ENCODE data around the gene EREG.

The EREG gene

DNA sequence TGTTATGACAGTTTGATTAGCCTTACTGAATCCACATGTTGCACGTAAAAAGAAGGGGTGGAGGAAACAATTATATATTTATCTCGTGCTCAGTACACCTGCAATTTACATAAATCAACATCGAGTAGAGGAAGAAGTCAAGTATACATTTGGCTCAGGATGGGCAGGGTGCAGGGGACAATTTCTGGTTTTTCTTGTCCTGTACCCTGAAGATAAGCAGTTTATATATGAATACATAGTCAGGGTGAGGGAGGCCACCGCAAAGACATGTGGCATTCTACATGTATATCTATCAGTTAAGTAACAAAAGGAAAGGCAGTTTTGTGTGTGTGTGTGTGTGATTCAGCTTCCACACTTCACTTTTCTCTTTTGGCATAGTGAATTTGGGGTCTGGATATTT, 11.1 kb upstream of the EREG start:
- no peak for DNase-seq

DNA sequence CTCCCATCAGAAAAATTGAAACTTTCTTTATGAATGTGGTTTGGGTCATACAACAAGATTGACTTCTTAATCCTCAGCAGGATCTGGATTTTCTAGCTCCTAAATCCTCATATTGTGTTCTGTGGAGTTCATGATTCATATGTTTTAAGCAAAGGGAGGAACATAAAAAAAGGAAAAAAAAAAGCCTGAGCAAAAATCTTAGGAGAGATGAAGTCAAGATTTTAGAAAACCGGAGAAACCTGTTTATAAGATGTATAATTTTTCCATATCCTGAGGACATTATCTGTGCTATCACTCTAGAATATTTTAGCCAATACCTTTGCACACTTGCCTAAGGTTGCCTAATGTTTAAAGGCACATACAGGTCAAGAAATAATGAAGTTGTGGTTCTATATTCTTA, 7.0 kb upstream of the EREG start:
- DNase-seq = no peak

DNA sequence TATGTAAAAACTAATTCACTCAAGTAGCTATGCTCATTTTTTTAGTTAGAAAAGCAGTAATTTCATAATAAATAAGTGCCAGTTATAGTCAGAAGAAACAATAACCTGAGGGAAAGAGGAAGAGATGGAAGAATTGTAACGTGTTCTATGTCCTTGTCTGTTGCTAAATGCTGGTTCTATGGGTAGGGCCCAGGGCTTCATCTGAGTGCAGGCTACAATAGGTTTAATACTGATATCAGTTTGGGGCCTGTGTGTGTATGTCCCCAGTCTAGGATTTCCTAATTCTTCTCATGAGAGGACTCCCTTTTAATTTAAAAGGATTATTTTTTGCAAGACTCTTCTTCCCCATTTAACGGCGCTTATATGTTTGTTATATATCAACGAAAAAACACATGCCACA, 3.3 kb upstream of the EREG start:
- DNase-seq = no peak

DNA sequence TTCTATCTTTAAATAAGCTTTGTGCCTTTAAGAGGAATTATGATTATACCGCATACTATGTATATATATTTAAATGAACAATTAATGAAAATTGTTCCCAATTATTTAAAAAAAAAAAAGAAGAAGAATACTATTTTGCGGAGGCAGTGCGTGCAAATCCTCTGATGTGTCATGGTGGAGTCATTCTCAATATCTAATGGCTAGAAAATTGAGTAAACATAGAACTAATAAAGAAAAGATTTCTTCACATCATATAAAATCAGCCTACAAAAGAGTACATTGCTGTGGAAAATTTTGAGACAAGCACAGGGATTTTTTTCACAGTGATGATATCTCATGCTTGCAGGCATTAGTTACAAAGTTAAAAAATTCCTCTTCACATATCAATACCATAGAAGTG, 2.6 kb upstream of the EREG start:
- DNase-seq = no peak

DNA sequence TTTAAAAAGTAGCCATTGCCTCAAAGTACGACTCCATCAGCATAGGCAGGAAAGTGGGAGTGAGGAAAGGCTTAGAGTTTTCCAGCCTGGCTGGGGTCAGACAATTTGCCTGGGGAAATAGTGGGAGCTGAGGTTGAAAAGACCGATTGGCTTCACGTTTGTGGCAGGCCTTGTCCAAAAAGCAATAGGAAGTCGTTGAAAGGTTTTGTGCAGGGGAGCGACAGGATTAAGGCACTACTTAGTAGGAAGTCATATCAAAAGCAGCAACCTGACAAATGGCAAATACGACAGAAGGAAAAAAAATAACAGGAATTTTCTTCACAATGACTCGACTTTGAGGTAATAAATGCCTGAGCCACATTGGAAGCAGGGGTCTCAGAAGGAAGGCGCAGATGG, 691 bp upstream of the EREG start:
- no peak for DNase-seq

DNA sequence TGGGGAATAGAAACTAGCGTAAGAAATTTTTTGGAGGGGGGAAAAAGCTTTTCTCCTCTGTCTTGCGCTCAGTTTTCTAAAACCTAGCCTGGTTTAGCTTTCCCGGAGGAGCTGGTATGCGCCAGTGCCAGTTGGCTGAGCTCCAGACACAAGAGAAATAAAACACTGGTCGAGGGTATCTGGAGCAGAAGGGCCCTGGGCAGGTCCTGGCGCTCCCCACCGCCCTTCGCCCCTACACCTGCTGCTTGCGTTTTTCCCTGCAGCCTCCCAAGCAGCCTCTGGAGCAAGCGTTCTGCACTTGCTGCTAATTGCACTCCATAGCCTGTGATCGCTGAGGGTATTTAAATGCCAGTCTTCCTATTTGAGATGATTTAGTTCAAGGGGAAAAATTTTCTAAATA, 816 bp downstream of the EREG start:
- DNase-seq = peak; percentile 12

DNA sequence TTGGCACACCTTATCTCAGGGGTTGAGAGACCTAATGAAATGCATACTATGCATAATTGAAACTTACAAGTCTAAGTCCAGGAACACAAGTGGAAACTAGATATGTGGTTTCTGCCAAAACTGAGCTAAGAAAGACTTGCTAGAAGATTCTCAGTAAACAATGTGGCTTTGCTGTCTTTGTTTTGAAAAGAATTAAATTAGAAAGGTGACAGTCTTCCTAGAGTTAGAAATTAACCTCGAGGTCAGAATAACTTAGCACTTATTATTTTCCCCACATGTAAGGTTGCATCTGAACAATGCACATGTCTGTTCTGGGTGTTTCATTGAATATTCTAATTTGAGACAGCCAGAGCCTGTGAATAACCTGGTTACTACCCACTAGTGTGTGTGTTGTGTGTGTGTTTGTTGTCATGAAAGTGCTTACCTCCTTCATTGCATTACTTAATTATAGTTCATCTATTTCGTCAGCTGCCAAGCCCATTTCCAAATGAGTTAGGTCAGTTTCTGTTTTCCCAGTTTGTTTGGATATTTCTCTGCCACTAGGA, 1.5 kb downstream of the EREG start:
- DNase-seq = peak; percentile 81

DNA sequence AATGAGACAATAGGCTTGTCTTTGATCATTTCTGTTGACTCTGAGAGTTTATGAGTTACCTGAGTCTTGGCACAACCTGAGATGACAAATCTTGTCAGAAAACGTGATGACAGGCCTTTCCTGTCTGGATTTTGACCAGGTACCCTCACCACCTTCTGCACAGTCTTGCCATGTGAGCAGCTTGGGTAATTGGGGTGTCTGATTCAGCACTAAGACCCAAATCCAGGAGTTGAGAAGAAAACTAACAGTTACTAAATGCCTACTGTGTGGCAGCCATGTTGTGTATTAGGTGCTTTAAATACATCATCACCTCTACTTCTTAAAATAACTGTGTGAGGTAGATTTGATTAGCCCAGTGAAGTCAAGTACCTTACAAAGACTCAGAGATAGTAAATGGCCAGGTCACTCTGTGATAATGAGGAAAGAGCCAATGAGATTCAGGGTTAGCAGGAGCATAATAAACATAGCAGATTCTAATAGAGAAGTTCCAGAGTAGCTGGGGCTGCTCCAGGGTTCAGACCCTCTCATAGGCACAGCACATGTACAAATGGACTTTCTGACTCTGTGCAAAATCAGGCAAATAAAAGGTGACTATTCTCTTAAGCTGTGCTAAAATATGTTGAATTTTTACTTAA, 2.8 kb downstream of the EREG start:
- no peak for DNase-seq

DNA sequence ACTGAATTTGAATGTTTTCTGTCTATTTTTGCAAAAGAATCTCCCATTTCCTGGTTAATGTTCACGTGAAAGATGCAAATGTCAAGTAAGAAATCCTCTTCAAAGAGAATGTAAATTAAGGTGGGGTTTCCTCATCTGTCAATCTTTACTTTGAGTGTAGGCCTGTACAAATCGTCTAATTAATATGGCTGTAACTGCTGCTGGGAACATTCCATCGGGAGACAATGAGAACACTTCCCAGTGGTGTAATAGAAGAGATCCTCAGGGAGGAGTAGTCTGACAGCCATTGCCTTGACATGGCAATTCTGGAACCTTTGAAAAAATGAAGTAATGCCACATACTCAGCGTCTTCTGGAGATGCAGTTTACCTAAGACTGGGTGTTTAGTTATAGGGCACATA, 3.7 kb downstream of the EREG start:
- no peak for DNase-seq

DNA sequence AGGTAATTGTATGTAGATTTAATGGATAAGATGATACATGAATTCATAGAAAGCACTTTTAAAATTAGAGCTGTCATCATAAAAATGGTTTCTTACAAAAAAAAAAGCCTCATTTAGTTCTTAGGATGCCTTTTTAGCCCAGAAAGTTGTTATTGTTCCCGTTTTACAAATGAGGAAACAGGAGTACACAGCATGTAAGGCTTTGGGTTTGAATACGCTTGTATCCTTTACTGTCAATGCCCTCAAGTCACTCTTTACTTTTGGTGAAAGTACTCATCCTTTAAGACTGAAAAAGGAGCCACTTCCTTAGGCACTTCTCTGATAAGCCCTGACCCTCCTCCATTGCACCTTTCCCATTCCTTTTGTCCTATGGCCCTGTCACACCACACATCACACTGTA, 4.9 kb downstream of the EREG start:
- peak; percentile 42 for DNase-seq

DNA sequence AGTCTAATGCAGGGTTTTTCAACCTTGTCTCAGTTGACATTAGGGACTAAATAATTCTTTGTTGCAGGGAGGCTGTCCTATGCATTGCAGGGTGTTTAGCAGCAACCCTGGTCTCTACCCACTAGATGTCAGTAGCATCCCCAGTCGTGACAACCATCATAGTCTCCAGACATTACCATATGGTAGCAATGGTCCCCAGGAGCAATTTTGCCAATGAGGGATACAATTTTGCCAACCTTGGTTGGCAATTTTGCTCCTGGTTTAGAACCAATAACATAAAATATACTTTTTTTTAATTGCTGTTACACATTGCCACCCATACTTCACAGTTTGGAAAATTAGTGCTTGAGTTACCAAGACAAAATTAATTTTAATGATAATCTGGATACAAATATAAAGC, 6.0 kb downstream of the EREG start:
- DNase-seq = peak; percentile 60

DNA sequence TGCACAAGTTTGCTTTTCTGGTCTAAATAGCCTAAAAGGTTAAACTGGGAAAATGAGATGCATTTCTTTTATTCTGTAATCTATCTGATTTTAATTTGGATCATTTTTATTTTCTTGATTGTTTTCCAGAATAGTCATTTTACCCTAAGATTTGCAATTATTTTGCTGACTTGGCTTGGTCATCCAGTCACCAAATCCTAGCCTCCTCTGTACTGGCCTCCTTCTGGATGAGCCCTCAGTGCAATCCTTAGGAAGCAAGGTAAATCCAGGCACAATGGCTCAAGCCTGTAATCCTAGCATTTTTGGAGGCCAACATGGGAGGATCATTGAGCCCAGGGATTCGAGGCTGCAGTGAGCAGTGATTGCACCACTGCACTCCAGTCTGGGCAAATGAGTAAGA, 9.2 kb downstream of the EREG start:
- DNase-seq = no peak

DNA sequence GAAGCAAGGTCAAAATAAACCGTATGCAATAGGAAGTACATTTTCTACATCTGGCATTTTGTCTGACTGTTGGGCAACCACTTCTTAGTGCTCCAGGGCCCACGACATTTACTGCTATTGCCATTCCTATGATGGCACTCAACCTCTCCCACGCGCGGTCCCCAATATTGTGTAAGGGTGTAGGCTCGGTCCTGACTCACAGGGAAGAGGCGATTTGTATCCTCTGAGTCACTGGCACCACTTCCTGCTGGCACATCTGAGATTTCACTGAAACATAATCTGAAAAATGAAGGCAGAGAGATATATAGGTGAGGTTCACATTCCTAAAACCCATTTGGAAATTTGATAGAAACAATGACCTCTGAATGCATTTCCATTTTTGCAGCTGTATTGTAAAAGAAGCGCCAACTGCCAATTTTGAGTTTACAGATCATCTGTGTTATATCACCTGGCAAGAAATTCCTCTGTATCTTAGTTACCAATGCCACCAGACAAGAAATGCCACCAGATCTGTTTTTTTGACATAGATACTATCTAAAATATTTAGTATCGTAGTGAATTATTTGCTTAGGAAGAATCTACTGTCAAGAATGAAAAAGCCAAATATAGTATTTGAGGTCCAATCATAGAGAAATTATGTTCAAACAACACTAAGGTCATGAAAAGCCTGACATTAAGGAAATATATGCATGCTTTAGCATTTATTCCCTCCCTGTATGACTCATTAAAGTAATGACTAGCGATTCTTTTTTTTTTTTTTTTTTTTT, 9.8 kb downstream of the EREG start:
- peak; percentile 99 for DNase-seq

DNA sequence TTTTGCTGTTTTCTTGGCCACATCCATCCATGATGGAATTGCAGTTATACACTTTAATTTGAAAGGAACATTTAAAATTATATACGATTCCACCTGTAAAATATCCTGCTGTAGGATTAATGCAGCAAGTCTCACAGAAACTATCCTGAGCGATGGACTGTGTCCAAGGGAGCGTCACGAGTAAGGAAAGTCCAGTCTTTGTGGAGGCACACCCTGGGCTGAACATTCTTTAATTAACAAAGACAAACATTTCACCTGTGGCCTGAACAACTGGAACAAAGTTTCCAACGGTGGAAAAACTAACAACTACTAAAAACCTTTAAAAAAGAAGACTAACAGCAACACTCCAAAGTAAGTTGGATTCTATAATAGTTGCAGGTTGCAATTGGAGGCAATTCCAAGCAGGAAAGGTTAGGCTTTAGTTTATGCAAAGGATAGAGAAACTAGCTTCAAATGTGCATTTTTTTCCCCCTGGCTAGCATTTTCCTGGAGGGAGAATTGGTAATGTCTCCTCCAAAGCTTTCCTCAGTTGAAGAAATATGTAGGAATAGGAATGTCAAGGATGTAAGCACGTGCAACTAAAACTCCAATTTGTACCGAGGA, 11.0 kb downstream of the EREG start:
- no peak for DNase-seq

DNA sequence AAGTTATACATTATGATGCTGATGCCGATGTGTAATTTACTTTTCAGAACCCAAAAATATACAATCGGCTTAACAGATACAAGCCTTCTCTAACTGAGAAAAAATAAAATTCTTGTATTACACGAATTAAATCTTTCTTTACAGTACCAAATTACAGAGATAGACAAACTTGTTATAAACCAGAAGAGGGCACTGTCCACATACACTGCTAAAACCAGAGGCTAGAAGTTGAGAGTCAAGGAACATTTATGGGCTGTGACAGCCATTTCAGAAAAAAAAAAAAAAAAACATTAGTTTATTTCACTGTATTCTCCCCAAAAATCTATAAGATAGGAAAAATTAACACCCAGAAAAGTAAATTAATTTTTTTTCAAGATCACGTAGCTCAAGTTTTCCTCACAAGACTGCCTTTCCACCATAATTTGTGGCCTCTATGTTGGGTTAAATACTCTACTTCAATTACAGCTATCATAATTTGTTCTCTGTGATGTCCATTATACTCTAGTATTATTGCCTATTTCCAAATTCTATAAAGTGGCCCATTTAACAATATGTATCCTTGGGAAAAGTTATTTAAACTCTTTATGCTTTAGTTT, 12.0 kb downstream of the EREG start:
- DNase-seq = peak; percentile 65

DNA sequence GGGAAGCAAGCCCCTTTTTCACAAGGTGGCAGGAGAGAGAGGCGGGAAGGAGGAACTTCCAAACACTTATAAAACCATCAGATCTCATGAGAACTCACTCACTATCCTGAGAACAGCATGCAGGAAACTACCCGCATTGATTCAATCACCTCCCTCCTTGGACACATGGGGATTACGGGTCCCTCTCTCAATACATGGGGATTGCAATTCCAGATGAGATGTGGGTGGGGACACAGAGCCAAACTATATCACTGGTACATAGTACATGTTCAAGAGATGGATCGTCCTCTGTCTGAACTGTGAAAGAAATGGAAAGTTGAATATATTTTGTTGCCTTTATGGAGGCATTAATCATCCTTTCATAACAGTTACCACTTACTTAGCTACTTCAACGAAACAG, 12.8 kb downstream of the EREG start:
- no peak for DNase-seq

DNA sequence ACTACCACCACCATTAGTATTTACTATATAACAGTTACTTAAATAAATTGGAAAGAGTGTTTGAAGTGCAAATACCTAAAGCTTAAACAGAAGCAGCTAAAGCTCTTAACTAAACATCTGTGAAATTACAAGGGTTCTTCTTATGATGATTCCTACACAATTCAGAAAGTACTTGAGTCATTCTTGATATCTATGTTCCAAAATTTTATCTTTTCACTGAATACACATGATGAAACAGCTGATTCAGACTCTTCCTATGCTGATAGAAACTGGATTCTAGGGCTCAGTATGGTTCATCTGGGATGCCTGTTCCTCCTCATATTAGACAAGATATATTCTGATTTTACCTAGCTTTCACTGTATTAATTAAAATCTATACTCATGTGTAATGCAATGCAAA, 13.6 kb downstream of the EREG start:
- DNase-seq = no peak

DNA sequence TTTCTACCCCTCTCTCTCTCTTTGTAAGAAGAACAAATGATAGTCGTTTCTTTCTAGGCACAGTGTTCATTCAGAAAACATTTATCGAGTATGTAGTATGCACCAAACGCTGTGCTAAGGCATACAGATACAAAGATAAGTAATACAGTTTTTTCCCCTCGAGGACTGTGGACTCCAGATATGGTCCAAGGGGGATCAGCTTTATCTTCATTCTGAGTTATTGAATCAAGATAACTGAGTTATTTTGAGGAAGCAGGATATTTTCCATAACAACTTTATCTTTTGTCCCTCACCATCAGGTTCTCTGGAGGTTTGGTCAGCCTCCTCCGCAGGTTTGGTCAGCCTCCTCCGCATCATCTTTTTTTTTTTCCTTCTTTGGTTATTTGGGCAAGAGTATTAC, 15.0 kb downstream of the EREG start:
- DNase-seq = no peak

DNA sequence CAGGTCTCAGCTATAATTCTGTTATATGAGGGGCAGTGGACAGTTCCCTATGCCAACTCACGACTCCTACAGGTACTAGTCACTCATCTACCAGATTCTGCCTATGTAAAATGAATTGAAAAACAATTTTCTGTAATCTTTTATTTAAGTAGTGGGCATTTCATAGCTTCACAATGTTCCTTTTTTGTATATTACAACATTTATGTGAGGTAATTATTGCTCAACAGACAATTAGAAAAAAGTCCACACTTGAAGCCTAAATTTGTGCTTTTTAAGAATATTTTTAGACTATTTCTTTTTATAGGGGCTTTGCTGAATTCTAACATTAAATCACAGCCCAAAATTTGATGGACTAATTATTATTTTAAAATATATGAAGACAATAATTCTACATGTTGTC, 20.4 kb downstream of the EREG start:
- no peak for DNase-seq

DNA sequence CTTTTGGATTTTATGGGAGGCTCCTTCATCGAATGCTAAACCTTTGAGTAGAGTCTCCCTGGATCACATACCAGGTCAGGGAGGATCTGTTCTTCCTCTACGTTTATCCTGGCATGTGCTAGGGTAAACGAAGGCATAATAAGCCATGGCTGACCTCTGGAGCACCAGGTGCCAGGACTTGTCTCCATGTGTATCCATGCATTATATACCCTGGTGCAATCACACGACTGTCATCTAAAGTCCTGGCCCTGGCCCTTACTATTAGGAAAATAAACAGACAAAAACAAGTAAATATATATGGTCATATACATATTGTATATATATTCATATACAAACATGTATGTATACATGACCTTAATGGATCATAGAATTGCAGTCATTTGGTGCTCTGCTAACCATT, 21.2 kb downstream of the EREG start:
- DNase-seq = no peak

DNA sequence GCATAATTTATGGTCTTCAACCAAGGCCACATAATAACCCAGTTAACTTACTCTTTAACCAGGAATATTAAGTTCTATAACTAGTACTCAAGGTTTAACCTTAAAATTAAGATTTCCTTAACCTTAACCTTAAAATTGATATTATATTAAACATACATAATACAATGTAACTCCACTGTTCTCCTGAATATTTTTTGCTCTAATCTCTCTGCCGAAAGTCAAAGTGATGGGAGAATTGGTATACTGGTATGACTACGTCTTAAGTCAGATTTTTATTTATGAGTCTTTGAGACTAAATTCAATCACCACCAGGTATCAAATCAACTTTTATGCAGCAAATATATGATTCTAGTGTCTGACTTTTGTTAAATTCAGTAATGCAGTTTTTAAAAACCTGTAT, 22.8 kb downstream of the EREG start:
- DNase-seq = no peak

DNA sequence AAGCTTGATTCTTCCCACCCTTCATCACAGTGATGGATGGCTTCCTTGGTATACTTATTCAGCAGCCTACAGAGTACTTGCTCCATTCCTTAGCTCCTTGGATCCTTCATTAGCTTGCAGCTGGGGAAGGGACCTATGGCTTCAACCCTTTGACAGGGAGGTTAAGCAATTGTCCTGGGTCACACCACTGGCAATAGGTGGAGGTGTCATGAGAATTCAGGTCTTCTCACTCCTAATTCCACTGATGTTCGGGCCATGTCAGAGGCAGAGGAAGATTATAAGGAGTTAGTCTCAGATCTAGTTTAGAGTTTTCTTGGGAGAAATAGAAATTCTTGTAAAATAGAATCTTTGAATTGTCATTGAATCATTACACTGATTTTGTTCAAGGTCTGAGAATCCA, 24.5 kb downstream of the EREG start:
- DNase-seq = no peak

DNA sequence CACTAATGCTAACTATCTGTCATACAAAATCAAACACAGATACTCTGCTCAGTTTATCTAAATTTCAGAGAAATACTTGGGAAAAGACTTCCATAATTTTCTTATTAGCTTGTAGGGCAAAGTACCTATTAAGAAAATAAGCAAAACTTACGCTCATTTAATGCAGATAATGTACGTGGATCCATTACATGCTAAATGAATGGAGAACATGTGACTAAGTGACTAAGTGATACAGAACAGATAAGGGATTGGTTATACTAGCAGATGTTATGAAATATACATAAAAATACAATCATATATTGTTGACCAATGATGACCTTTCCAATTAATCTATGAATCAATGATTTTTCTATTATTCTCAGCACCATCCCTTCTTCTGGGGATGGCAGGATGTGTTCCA, 25.7 kb downstream of the EREG start:
- no peak for DNase-seq

DNA sequence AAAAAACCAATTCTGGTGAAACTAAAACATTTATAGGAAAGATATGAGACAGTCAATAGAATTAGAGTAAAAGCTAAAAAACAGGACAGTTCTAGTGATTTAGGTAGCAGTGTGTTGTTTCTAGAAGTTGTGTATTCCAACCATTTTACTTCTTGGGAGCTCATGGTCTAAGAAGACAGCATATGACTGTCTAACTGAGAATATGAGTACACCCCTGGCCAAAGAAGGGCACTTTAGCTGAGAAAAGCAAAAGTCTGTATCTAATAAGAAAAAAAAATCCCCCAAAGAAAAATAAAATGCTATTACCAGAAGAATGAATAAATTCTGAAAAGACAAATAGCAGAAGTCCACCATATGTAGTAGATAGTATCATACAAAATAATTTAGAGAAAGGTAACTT, 26.4 kb downstream of the EREG start:
- no peak for DNase-seq

Data from suppressor macrophage treated with lipopolysaccharide for 4 hours (primary cell).